GM21737 (cell line): ENCODE measurements around the gene CENPA.
"Not testable (repeated sequence)": the region's sequence is repeated elsewhere in the genome, so short reads cannot be mapped to it uniquely, and the experiment has no call there.

Source experiments
- ATAC-seq: cut with Tn5 transposase; IDR thresholded peaks from one replicate; pipeline ENCODE4 v1.9.1; 2021; ENCODE audit warnings: mild to moderate bottlenecking, moderate library complexity; ENCODE audit not compliant: unreplicated experiment

The CENPA gene

DNA sequence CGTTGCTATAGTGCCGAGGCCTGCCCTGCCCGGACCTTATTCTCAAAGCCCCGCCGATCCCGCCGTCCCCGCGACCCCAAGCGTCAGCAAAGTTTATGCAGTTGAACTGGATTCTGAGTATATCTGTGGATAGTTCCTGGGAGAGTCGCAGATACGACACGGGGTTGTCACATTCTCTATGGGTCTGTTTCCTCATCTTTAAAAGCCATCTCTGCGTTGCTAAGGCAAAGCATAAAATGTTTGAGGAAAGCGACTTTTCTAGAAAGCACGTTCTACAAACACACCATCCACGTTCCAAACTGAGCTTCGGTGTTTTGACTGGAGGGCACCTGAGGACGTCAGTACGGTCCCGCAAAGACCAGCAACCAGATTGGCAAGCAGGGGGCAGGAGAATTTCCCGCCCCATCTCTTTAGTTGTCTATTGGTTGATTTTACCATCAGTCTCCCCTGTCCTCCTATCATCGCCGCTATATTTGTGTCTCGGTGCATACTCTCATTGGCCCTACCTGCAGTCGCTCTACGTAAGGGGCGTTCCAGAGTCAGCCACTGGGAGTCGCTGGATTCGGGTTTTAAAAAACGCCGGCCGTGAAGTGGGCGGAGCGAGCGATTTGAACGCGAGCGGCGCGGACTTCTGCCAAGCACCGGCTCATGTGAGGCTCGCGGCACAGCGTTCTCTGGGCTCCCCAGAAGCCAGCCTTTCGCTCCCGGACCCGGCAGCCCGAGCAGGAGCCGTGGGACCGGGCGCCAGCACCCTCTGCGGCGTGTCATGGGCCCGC, at the start of gene CENPA:
Gene CENPA, plus strand, starts transcription at position 626 of the 776 bp plus-strand sequence. Its CDS starts 141 bp downstream, at position 767.
- ATAC-seq, result peak; percentile 98

- no peak for ATAC-seq
Observed at GRCh38 chr2:26737221-26737620, 48.6 kb upstream of the CENPA start.

- ATAC-seq, result no peak
Observed at GRCh38 chr2:26738481-26738880, 47.4 kb upstream of the CENPA start.

DNA sequence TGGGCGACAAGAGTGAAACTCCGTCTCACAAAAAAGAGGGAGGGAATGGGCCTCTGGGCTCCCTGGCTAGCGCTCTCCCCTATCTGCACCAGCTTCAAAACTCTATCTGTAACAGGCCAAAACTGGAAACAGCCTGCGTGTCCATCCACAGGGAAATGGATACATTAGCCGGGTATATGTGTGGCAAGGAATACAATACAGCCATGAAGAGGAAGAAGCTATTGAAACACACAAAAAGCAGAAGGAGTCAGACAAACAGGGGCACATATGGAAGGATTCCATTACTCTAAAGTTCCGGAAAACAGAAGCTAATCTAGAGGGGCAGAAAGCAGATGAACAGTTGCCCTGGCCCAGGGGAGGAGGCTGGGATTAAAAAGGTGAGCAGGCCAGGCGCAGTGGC, 46.3 kb upstream of the CENPA start:
- ATAC-seq, result no peak

GRCh38 chr2:26740346-26740745, 45.5 kb upstream of the CENPA start:
- no peak for ATAC-seq

- no peak for ATAC-seq
Observed at GRCh38 chr2:26740890-26741302, 45.0 kb upstream of the CENPA start.

- ATAC-seq, result no peak
Observed at GRCh38 chr2:26742048-26742770, 43.6 kb upstream of the CENPA start.

DNA sequence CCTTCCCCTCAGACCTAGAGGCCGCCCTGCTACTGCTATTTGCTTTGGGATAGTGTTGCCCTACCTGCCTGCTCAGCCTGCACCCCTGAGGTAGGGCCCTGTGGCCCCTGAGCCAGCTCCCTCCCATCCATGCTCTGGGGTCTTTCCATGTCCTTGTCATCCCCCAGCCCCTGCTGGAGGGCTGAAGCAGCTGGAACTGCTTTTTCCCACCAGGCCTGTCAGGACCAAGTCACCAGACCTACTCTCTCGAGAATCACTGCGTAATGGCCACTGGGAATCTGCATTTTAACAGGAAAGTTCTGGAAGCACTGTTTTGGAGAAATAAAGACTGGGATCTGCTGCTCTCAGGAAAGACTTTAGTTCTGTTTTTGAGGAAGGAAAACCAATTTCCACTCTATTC, 42.0 kb upstream of the CENPA start:
- no peak for ATAC-seq

DNA sequence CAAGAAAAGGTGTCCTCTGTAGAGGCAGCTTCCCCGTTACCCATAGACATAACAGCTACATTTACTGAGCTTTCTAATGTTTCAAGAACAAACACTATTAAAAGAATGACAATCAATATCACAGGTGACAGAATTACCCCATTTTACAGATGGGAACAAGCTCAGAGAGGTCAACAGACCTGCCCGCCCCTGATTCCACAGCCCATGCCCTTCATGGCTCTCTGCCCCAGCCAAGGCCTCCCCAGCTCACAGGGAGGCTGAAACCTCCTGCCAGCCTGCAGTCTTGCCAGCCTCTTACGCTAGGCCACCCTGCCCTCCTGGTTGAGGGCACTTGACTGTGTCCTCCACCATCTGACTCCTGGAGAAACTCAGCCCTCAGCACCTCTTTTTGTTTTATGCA, 40.9 kb upstream of the CENPA start:
- no peak for ATAC-seq

GRCh38 chr2:26745609-26746327, 40.1 kb upstream of the CENPA start:
- peak; percentile 59 for ATAC-seq

GRCh38 chr2:26746934-26747333, 38.9 kb upstream of the CENPA start:
- ATAC-seq, result no peak

DNA sequence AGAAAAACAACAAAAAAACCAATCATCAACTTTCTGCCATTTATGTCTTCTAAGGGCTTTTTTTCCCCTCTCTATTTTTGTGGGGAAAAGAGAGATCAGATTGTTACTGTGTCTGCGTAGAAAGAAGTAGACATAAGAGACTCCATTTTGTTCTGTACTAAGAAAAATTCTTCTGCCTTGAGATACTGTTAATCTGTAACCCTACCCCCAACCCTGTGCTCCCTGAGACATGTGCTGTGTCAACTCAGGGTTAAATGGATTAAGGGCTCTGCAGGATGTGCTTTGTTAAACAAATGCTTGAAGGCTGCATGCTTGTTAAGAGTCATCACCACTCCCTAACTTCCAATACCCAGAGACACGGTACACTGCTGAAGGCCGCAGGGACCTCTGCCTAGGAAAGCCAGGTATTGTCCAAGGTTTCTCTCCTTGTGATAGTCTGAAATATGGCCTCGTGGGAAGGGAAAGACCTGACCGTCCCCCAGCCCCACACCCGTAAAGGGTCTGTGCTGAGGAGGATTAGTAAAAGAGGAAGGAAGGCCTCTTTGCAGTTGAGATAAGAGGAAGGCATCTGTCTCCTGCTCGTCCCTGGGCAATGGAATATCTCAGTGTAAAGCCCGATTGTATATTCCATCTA, 36.0 kb upstream of the CENPA start:
- not testable (repeated sequence) for ATAC-seq

DNA sequence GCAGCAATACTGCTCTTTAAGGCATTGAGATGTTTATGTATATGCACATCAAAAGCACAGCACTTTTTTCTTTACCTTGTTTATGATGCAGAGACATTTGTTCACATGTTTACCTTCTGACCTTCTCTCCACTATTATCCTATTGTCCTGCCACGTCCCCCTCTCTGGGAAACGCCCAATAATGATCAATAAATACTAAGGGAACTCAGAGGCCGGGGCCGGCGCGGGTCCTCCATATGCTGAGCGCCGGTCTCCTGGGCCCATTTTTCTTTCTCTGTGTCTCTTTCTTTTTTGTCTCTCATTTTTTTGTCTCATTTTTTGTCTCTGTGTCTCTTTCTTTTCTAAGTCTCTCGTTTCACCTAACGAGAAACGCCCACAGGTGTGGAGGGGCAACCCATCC, 35.4 kb upstream of the CENPA start:
- not testable (repeated sequence) for ATAC-seq

- ATAC-seq, result no peak
Observed at GRCh38 chr2:26752656-26753055, 33.2 kb upstream of the CENPA start.

DNA sequence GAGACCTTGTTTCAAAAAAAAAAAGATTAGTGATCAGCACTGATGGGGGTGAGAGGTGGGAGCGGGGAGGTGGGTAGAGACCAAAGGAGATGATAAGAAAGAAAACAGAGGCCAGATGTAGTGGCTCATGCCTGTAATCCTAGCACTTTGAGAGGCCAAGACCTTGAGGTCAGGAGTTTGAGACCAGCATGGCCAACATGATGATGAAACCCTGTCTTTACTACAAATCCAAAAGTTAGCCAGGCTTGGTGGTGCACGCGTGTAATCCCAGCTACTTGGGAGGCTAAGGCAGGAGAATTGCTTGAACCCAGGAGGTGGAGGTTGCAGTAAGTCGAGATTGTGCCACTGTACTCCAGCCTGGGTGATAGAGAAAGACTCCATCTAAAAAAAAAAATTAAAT, 31.3 kb upstream of the CENPA start:
- ATAC-seq, result no peak

- no peak for ATAC-seq
Observed at GRCh38 chr2:26754972-26755670, 30.7 kb upstream of the CENPA start.

GRCh38 chr2:26756337-26756736, 29.5 kb upstream of the CENPA start:
- no peak for ATAC-seq

- no peak for ATAC-seq
Observed at GRCh38 chr2:26757873-26758789, 27.7 kb upstream of the CENPA start.

- no peak for ATAC-seq
Observed at GRCh38 chr2:26758790-26759321, 27.0 kb upstream of the CENPA start.
